Gastroesophageal sphincter (tissue), 4 donors: ENCODE data around the gene IL4I1. TPM values are rescaled to one million over a fixed set of nuclear protein-coding genes. Genes with fewer than 3 reads are reported as not detected.

Experiments used
- ATAC-seq: fragments of 150-250 bp; one replicate; pipeline ENCODE4 v1.9.1; 2016; ENCODE audit warnings: mild to moderate bottlenecking, moderate library complexity
- H3K27ac ChIP-seq, 4 donors: fragments of 200-600 bp; sonication (generic) in 3 of 4; 1 replicate in 3 of 4; 2 replicates in 1 of 4; pipeline ENCODE4 v1.5.1; 2016 to 2019
- H3K27me3 ChIP-seq: fragments of 200-600 bp; sonication (generic); one replicate; pipeline ENCODE4 v1.5.1; 2019
- H3K36me3 ChIP-seq, 2 donors: fragments of 200-600 bp; sonication (generic); one replicate each; pipeline ENCODE4 v1.5.1; 2019; ENCODE audit warnings: control low read depth in 1 of 2
- H3K4me1 ChIP-seq, 3 donors: fragments of 200-600 bp; sonication (generic); 1 replicate in 2 of 3; 2 replicates in 1 of 3; pipeline ENCODE4 v1.5.1; 2016 to 2019; ENCODE audit warnings: control low read depth in 2 of 3
- H3K4me3 ChIP-seq, 2 donors: fragments of 200-600 bp; sonication (generic); one replicate each; pipeline ENCODE4 v1.5.1; 2019; ENCODE audit warnings: mild to moderate bottlenecking in 1 of 2, moderate library complexity in 1 of 2
- H3K9me3 ChIP-seq, 3 donors: fragments of 200-600 bp; sonication (generic); one replicate each; pipeline ENCODE4 v1.5.1; 2017 to 2019; ENCODE audit warnings: control low read depth in 2 of 3
- EP300 ChIP-seq: sonication (generic); formaldehyde crosslinking; IDR thresholded peaks from one replicate; pipeline ENCODE4 v1.6.1; 2017; ENCODE audit warnings: antibody characterized with exemption, mild to moderate bottlenecking
- POLR2A ChIP-seq, 2 donors: fragments of 450-650 bp; IDR thresholded peaks; one replicate each; pipeline ENCODE4 v1.6.1; 2017; ENCODE audit warnings: antibody characterized with exemption in 2 of 2, mild to moderate bottlenecking in 2 of 2, moderate library complexity in 1 of 2
- POLR2AphosphoS5 ChIP-seq: sonication (generic); formaldehyde crosslinking; IDR thresholded peaks from one replicate; pipeline ENCODE4 v1.6.1; 2017; ENCODE audit warnings: antibody characterized with exemption
- WGBS, 2 donors: methylation state at CpG; one replicate each; pipeline ENCODE4 v1.1.5; 2018; ENCODE audit warnings: low coverage in 1 of 2; 5-methylcytosine and 5-hydroxymethylcytosine counted together
- total RNA-seq, 4 donors: library from RNA; depleted of rRNA; stranded (reverse); fragments of >200 nt; gene quantifications; one replicate each; pipeline ENCODE4 v1.1.0, GENCODE V29; 2016
- TF ChIP-seq, protein P1 (sequence below), 4 experiments: fragments of 200-600 bp in 2 of 4; fragments of 450-650 bp in 2 of 4; sonication (generic) in 1 of 4; IDR thresholded peaks; one replicate each; pipeline ENCODE4 v1.5.1; 2017 to 2019; ENCODE audit warnings: antibody characterized with exemption in 4 of 4, mild to moderate bottlenecking in 2 of 4, moderate library complexity in 2 of 4

IL4I1 gene
- total RNA-seq, 4 donors from 2014 or later, result 0.39 to 1.2 TPM; not detected in 2

DNA sequence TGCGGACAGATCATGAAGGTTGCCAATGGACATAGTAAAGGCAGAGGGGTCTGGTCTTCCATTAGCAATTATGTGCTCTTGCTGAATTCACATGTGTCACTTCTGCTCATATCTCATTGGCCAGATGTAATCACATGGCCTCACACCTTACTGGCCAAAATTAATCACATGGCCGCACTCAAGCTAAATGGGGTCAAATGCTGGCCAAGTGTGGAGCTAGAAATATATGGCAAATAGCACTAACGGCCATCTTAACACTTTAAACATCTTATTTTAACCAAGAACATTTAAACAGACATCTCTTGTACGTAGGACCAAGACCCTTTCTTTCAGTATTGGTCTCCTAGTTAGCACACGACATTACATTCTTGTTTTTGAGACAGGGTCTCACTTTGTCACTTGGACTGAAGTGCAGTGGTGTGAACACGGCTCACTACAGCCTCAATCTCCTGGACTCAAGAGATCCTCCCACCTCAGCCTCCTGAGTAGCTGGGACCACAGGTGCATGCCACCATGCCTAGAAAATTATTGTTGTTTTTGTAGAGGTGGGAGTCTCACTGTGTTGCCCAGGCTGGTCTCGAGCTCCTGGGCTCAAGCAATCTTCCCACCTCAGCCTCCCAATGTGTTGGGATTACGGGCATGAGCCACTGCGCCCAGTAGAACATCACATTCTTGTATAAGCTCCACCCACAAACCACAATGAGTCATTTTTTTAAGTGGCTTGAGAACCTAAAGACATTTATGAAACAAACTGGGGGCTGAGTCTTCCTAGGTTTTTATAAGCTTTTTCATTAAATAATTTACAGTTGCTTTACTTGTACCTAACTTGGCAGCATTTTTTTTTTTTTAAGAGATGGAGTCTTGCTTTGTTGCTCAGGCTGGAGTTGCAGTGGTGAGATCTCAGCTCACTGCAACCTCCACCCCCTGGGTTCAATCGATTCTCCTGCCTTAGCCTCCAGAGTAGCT, 48.7 kb downstream of the IL4I1 start:
- no peaks in the 10 kb centered on the region for H3K9me3 ChIP-seq
- no peaks in the 10 kb centered on the region for H3K36me3 ChIP-seq
- ATAC-seq, result no peak
- no peak overlapping the region for H3K4me3 ChIP-seq
- 85 to 100% methylated on average over 5 to 7 of the region's 10 CpGs for WGBS, 2 donors
- H3K4me1 ChIP-seq, result peaks cover 0 to 21% (median 11%) of the 10 kb centered on the region in 3 donors
- no peaks in the 10 kb centered on the region for H3K27me3 ChIP-seq
- no peak overlapping the region for H3K27ac ChIP-seq
- TF ChIP-seq POLR2A (IDR thresholded peaks at IDR 0.05) (no peak), EP300 (no peak), POLR2AphosphoS5 (no peak)
- TF ChIP-seq, protein P1, sequence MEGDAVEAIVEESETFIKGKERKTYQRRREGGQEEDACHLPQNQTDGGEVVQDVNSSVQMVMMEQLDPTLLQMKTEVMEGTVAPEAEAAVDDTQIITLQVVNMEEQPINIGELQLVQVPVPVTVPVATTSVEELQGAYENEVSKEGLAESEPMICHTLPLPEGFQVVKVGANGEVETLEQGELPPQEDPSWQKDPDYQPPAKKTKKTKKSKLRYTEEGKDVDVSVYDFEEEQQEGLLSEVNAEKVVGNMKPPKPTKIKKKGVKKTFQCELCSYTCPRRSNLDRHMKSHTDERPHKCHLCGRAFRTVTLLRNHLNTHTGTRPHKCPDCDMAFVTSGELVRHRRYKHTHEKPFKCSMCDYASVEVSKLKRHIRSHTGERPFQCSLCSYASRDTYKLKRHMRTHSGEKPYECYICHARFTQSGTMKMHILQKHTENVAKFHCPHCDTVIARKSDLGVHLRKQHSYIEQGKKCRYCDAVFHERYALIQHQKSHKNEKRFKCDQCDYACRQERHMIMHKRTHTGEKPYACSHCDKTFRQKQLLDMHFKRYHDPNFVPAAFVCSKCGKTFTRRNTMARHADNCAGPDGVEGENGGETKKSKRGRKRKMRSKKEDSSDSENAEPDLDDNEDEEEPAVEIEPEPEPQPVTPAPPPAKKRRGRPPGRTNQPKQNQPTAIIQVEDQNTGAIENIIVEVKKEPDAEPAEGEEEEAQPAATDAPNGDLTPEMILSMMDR (IDR thresholded peaks at IDR 0.05), result no peak

GRCh38 chr19:49846408-49846807, 50.3 kb downstream of the IL4I1 start:
- no peak overlapping the region for H3K4me3 ChIP-seq
- H3K36me3 ChIP-seq, result no peaks in the 10 kb centered on the region
- no peak for TF ChIP-seq POLR2A (IDR thresholded peaks at IDR 0.05)
- no peak for TF ChIP-seq EP300
- WGBS, 2 donors, result 74 to 81% methylated on average over 2 to 5 of the region's 5 CpGs
- no peak overlapping the region for H3K27ac ChIP-seq
- peaks cover 0 to 7% (median 0%) of the 10 kb centered on the region in 3 donors for H3K4me1 ChIP-seq
- ATAC-seq, result no peak
- no peaks in the 10 kb centered on the region for H3K27me3 ChIP-seq
- H3K9me3 ChIP-seq, result no peaks in the 10 kb centered on the region

- Histone ChIP-seq H3K4me3 (no peak overlapping the region), H3K4me1 (peaks cover 0 to 7% (median 0%) of the 10 kb centered on the region in 3 donors), H3K27ac (no peak overlapping the region), H3K36me3 (peaks cover 0 to 7% of the 10 kb centered on the region in 2 donors), H3K27me3 (no peaks in the 10 kb centered on the region), H3K9me3 (no peaks in the 10 kb centered on the region)
- TF ChIP-seq EP300, result no peak
- TF ChIP-seq POLR2AphosphoS5, result no peak
- TF ChIP-seq, protein P1 (IDR thresholded peaks at IDR 0.05), result no peak
- no peak for TF ChIP-seq POLR2A (IDR thresholded peaks at IDR 0.05)
- WGBS, 2 donors, result 60 to 62% methylated on average over 3 of the region's 3 CpGs
- ATAC-seq, result no peak
Observed at GRCh38 chr19:49845414-49845813, 51.3 kb downstream of the IL4I1 start.

- Histone ChIP-seq H3K4me1 (no peaks in the 10 kb centered on the region), H3K9me3 (no peaks in the 10 kb centered on the region), H3K4me3 (no peak overlapping the region), H3K27me3 (no peaks in the 10 kb centered on the region), H3K36me3 (peaks cover 0 to 16% of the 10 kb centered on the region in 2 donors), H3K27ac (no peak overlapping the region)
- no peak for ATAC-seq
- 81 to 85% methylated on average over 6 of the region's 18 CpGs for WGBS, 2 donors
- TF ChIP-seq POLR2AphosphoS5 (no peak), EP300 (no peak), POLR2A (IDR thresholded peaks at IDR 0.05) (no peak)
- TF ChIP-seq, protein P1 (IDR thresholded peaks at IDR 0.05), result no peak
Observed at GRCh38 chr19:49844138-49845095, 52.3 kb downstream of the IL4I1 start.

DNA sequence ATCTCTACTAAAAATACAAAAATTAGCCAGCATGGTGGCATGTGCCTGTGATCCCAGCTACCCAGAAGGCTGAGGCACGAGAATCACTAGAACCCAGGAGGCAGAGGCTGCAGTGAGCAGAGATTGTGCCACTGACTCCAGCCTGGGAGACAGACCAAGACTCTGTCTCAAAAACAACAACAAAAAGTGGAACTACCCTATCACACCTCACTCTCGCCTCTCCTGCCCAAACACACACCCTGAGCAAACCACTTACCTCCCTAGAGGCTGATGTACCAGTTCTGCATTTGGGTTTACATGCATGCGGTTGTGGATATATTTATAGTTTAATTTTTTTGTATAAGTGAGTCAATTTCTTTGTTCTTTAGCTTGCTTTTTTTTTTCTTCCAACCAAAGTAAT, 53.4 kb downstream of the IL4I1 start:
- no peaks in the 10 kb centered on the region for H3K4me1 ChIP-seq
- no peak for ATAC-seq
- no peaks in the 10 kb centered on the region for H3K9me3 ChIP-seq
- 80 to 100% methylated on average over 2 of the region's 3 CpGs for WGBS, 2 donors
- no peaks in the 10 kb centered on the region for H3K27me3 ChIP-seq
- H3K36me3 ChIP-seq, result peaks cover 0 to 27% of the 10 kb centered on the region in 2 donors
- TF ChIP-seq POLR2A (IDR thresholded peaks at IDR 0.05) (no peak), POLR2AphosphoS5 (no peak), EP300 (no peak)
- TF ChIP-seq, protein P1 (IDR thresholded peaks at IDR 0.05), result no peak
- no peak overlapping the region for H3K27ac ChIP-seq
- H3K4me3 ChIP-seq, result no peak overlapping the region
